A549 (cell line): ENCODE data around the gene UCMA. TPM values are rescaled to one million over a fixed set of nuclear protein-coding genes. Genes with fewer than 3 reads are reported as not detected.
A peak's percentile ranks its signal among the peaks of the same experiment; 100 is the strongest.

Experiments used
- ATAC-seq, 2 experiments: fragments of 200-7000 bp in 1 of 2; fragments of >200 bp in 1 of 2; cut with Nextera tagmentation in 1 of 2; cut with Tn5 transposase in 1 of 2; 3 replicates each; pipeline versions ENCODE4 v1.8.0 to v1.9.1; 2018 to 2020; ENCODE audit warnings: mild to moderate bottlenecking in 1 of 2, moderate library complexity in 1 of 2
- CTCF ChIA-PET: fragments of 300-600 bp; sonication (Branson Sonifier 250); formaldehyde crosslinking; extraction: SDS; loops from one replicate; lab custom pipeline; 2021; ENCODE audit warnings: antibody characterized with exemption, inconsistent platforms; lab: Yijun Ruan, JAX
- POLR2A ChIA-PET: fragments of 350-600 bp; formaldehyde crosslinking; extraction: SDS; loops from one replicate; lab custom pipeline; 2021; ENCODE audit warnings: antibody characterized with exemption, inconsistent platforms; lab: Yijun Ruan, JAX
- DNase-seq, 2 experiments: peaks; one replicate each; pipeline versions ENCODE4 v3.0.0 to v3.0.0-alpha.2; 2011 to 2016; ENCODE audit warnings: low read depth in 1 of 2, low spot score in 1 of 2
- FAIRE-seq: peaks from 2 replicates; lab custom pipeline; 2011; peaks lifted over from hg19 to GRCh38; lab: Jason Lieb, UNC
- H3K27ac ChIP-seq, 2 experiments: fragments of >200 bp; sonication (Bioruptor Twin); formaldehyde crosslinking; 3 replicates each; pipeline ENCODE4 v1.5.1; 2016 to 2017
- H3K4me1 ChIP-seq: fragments of >200 bp; sonication (Bioruptor Twin); formaldehyde crosslinking; 3 replicates; pipeline ENCODE4 v1.6.1; 2016
- H3K4me2 ChIP-seq: fragments of >200 bp; sonication (Bioruptor Twin); formaldehyde crosslinking; 3 replicates; pipeline ENCODE4 v1.6.1; 2016
- H3K4me3 ChIP-seq: fragments of >200 bp; sonication (Bioruptor Twin); formaldehyde crosslinking; 3 replicates; pipeline ENCODE4 v1.5.1; 2016
- H3K9me3 ChIP-seq: fragments of >200 bp; sonication (Bioruptor Twin); formaldehyde crosslinking; 3 replicates; pipeline ENCODE4 v1.6.1; 2016
- BHLHE40 ChIP-seq: IDR thresholded peaks from 2 replicates; pipeline ENCODE4 v1.6.1; 2012; ENCODE audit warnings: low read depth, low read length, inconsistent platforms
- CBX2 ChIP-seq: fragments of 200-600 bp; sonication (generic); IDR thresholded peaks from 2 replicates; pipeline ENCODE4 v1.6.1; 2016; ENCODE audit warnings: low read depth, mild to moderate bottlenecking, borderline replicate concordance
- CBX8 ChIP-seq: fragments of 200-600 bp; sonication (generic); IDR thresholded peaks from 2 replicates; pipeline ENCODE4 v1.6.1; 2016
- CEBPB ChIP-seq, 2 experiments: fragments of >200 bp in 1 of 2; sonication (Bioruptor Twin) in 1 of 2; formaldehyde crosslinking in 1 of 2; IDR thresholded peaks; 2 replicates each; pipeline ENCODE4 v1.6.1; 2012 to 2016
- CHD2 ChIP-seq: fragments of 150-350 bp; IDR thresholded peaks from 2 replicates; pipeline ENCODE4 v1.6.1; 2014; ENCODE audit warnings: low read length; ENCODE audit not compliant: partially characterized antibody
- EHF ChIP-seq: fragments of 250-450 bp; sonication (Bioruptor Pico); IDR thresholded peaks from 2 replicates; pipeline ENCODE4 v1.5.0; 2020; ENCODE audit warnings: mild to moderate bottlenecking
- ELK1 ChIP-seq: fragments of 150-350 bp; IDR thresholded peaks from 2 replicates; pipeline ENCODE4 v1.6.1; 2014; ENCODE audit warnings: low read depth, mild to moderate bottlenecking, low read length
- FOSB ChIP-seq: fragments of 250-450 bp; sonication (Bioruptor Pico); IDR thresholded peaks from 2 replicates; pipeline ENCODE4 v1.5.0; 2020; ENCODE audit warnings: mild to moderate bottlenecking, moderate library complexity
- FOSL2 ChIP-seq, 2 experiments: fragments of 450-650 bp in 1 of 2; fragments of >200 bp in 1 of 2; sonication (Bioruptor Twin) in 1 of 2; formaldehyde crosslinking; IDR thresholded peaks; 2 replicates each; pipeline versions ENCODE4 v1.5.0 to v1.6.1; 2016 to 2020; ENCODE audit warnings: mild to moderate bottlenecking in 1 of 2, moderate library complexity in 1 of 2
- GATA3 ChIP-seq: IDR thresholded peaks from 2 replicates; pipeline ENCODE4 v1.6.1; 2012; ENCODE audit warnings: borderline replicate concordance
- HDAC2 ChIP-seq: fragments of 200-600 bp; sonication (generic); IDR thresholded peaks from 2 replicates; pipeline ENCODE4 v1.6.1; 2016
- JUNB ChIP-seq: fragments of >200 bp; sonication (Bioruptor Twin); formaldehyde crosslinking; IDR thresholded peaks from 2 replicates; pipeline ENCODE4 v1.6.1; 2016
- KDM1A ChIP-seq: fragments of 200-600 bp; sonication (generic); IDR thresholded peaks from 2 replicates; pipeline ENCODE4 v1.6.1; 2016; ENCODE audit warnings: low read depth, mild to moderate bottlenecking
- MAFK ChIP-seq: fragments of 450-650 bp; IDR thresholded peaks from 2 replicates; pipeline ENCODE4 v1.6.1; 2014; ENCODE audit not compliant: partially characterized antibody
- NFE2L2 ChIP-seq: fragments of 150-350 bp; conservative IDR thresholded peaks from 2 replicates; pipeline ENCODE4 v1.6.1; 2014; ENCODE audit warnings: low read length
- PHF8 ChIP-seq: fragments of 200-600 bp; sonication (generic); IDR thresholded peaks from 2 replicates; pipeline ENCODE4 v1.6.1; 2016; ENCODE audit warnings: low read depth, mild to moderate bottlenecking, antibody characterized with exemption, moderate library complexity, borderline replicate concordance
- POLR2AphosphoS2 ChIP-seq: conservative IDR thresholded peaks from 2 replicates; pipeline ENCODE4 v1.6.1; 2012; ENCODE audit warnings: low read length, improper control_type of control experiment, inconsistent platforms
- RAD21 ChIP-seq, 2 experiments: fragments of >200 bp in 1 of 2; sonication (Bioruptor Twin) in 1 of 2; formaldehyde crosslinking in 1 of 2; IDR thresholded peaks in 1 of 2; conservative IDR thresholded peaks in 1 of 2; 2 replicates in 1 of 2; 3 replicates in 1 of 2; pipeline ENCODE4 v1.6.1; 2012 to 2018; ENCODE audit warnings: inconsistent platforms in 1 of 2
- RARB ChIP-seq: fragments of 250-450 bp; sonication (Bioruptor Pico); IDR thresholded peaks from 2 replicates; pipeline ENCODE4 v1.8.0; 2021; ENCODE audit warnings: mild to moderate bottlenecking, moderate library complexity
- TFCP2L1 ChIP-seq: fragments of 250-450 bp; sonication (Bioruptor Pico); IDR thresholded peaks from 2 replicates; pipeline ENCODE4 v1.5.0; 2021; ENCODE audit warnings: mild to moderate bottlenecking
- ZC3H11A ChIP-seq: fragments of 450-650 bp; IDR thresholded peaks from 2 replicates; pipeline ENCODE4 v1.6.1; 2014; ENCODE audit warnings: antibody characterized with exemption, mild to moderate bottlenecking
- WGBS: methylation state at CpG from one replicate; pipeline ENCODE4 v1.1.6; 2017; ENCODE audit errors: missing lambda C conversion rate; 5-methylcytosine and 5-hydroxymethylcytosine counted together
- polyA plus RNA-seq, 4 experiments: library from polyadenylated mRNA; depleted of rRNA in 3 of 4; stranded (reverse); fragments of >200 nt; fragmentation: RNase III in 1 of 4; extraction: RNeasy Plus Mini Kit Qiagen cat#74134 plus additional on column Dnase treatment in 1 of 4; gene quantifications; 2 replicates in 3 of 4; 3 replicates in 1 of 4; pipeline ENCODE4 v1.2.3, GENCODE V29; 2011 to 2017

The UCMA gene
- polyA plus RNA-seq, 2 of the 4 experiments (the other 2 are of a cell fraction), result not detected

DNA sequence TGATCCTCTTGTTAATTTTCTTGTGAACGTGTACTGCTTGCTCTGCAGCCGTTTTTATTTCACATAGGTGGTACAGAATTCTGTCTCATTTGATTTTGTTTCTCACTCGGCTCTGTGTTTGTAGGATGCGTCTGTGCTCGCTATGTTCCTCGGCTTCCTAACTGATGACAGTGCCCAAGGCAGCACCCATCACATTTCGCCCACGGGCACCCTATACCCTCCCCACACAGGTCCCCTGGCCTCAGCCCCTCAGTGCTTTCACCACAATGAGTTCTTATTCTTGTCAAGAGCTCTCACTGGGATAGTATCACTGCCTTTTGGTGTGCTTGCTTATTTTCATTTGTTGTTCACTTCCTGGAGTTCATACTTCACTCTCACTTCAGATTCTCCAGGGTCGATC lies 28.1 kb downstream of the UCMA start:
- ChIA-PET CTCF (interaction anchor here (0.6 to 9.5 kb wide), 26 partner anchors 9 to 1625 kb away, joined by 3 to 87 read pairs (median 5); partner anchors contain the start of gene PHYH), POLR2A (interaction anchor here (0.9 kb wide), 1 partner anchor 93 kb away, joined by 7 read pairs; no protein-coding TSS in a partner anchor)
- H3K4me2 ChIP-seq, result no peak overlapping the region
- ATAC-seq (no peak), DNase-seq (no peak), FAIRE-seq (no peak)
- TF ChIP-seq BHLHE40 (no peak), FOSB (no peak), CHD2 (no peak), JUNB (no peak), TFCP2L1 (CRISPR knock-in tag) (no peak), GATA3 (no peak), RAD21 (conservative IDR thresholded peaks at IDR 0.05 in 1 of 2, IDR thresholded peaks at IDR 0.05 in 1 of 2) (no peak)
- no peak overlapping the region for H3K27ac ChIP-seq
- no peak overlapping the region for H3K4me3 ChIP-seq
- WGBS, result 96% methylated on average over 9 of the region's 9 CpGs
- no peaks in the 10 kb centered on the region for H3K4me1 ChIP-seq
- H3K9me3 ChIP-seq, result no peaks in the 10 kb centered on the region

DNA sequence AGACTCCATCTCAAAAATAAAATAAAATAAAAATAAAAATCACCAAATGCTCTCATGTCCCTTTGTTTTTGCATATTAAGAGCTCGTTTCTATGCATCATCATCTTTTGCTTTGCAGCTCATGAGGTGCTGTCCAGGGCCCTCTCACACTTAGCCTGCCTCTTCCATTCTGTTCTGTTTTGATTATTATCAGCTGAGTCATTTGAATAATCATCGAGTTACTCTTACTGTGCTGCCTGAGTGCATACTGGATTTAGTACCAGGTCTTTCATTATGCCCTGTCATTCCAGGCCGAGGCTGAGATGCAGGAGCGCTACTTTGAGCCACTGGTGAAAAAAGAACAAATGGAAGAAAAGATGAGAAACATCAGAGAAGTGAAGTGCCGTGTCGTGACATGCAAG lies 33.0 kb downstream of the UCMA start:
- Histone ChIP-seq H3K9me3 (no peaks in the 10 kb centered on the region), H3K4me3 (no peak overlapping the region), H3K27ac (no peak overlapping the region), H3K4me2 (no peak overlapping the region), H3K4me1 (no peaks in the 10 kb centered on the region)
- POLR2A ChIA-PET, result no interaction called here
- 86% methylated on average over 6 of the region's 6 CpGs for WGBS
- FAIRE-seq (no peak), DNase-seq (no peak), ATAC-seq (no peak)
- TF ChIP-seq RARB (CRISPR knock-in tag), result no peak
- no peak for TF ChIP-seq PHF8
- TF ChIP-seq CEBPB (IDR thresholded peaks at IDR 0.05), result no peak
- no peak for TF ChIP-seq MAFK
- no peak for TF ChIP-seq JUNB
- no peak for TF ChIP-seq ELK1
- TF ChIP-seq NFE2L2, result no peak
- no peak for TF ChIP-seq POLR2AphosphoS2
- TF ChIP-seq RAD21 (conservative IDR thresholded peaks at IDR 0.05 in 1 of 2, IDR thresholded peaks at IDR 0.05 in 1 of 2), result no peak
- no peak for TF ChIP-seq BHLHE40
- no peak for TF ChIP-seq CBX2
- no peak for TF ChIP-seq KDM1A
- TF ChIP-seq EHF (CRISPR knock-in tag), result no peak
- no peak for TF ChIP-seq CBX8
- no peak for TF ChIP-seq ZC3H11A
- CTCF ChIA-PET, result no interaction called here

DNA sequence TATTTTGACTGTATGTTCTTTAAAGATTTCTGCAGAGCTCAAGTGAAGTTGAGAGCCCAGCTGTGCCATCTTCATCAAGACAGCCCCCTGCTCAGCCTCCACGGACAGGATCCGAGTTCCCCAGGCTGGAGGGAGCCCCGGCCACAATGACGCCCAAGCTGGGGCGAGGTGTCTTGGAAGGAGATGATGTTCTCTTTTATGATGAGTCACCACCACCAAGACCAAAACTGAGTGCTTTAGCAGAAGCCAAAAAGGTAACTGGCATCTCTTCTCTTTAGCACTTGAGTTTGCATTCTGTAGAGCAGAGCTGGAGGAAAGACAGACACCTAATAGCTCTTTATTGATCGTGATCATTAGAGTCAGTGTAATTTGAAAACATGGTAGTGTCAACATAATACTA lies 39.2 kb downstream of the UCMA start:
- WGBS, result 92% methylated on average over 6 of the region's 6 CpGs
- H3K4me2 ChIP-seq, result no peak overlapping the region
- H3K4me1 ChIP-seq, result no peaks in the 10 kb centered on the region
- ATAC-seq (no peak), DNase-seq (no peak), FAIRE-seq (no peak)
- H3K27ac ChIP-seq, result no peak overlapping the region
- CTCF ChIA-PET, result interaction anchor here (1.2 to 1.4 kb wide), 2 partner anchors 11 to 33 kb away, joined by 4 to 6 read pairs; partner anchors contain the start of gene MCM10
- POLR2A ChIA-PET, result no interaction called here
- H3K4me3 ChIP-seq, result no peak overlapping the region
- no peaks in the 10 kb centered on the region for H3K9me3 ChIP-seq
- 0 out of 2 replicates have a peak, but pooled peaks have one; percentile 24 for TF ChIP-seq NFE2L2
- no peak for TF ChIP-seq HDAC2
- TF ChIP-seq FOSL2 (IDR thresholded peaks at IDR 0.05), result no peak
- TF ChIP-seq FOSL2 (CRISPR knock-in tag; IDR thresholded peaks at IDR 0.05), result peak; percentile 42
- TF ChIP-seq MAFK, result peak; percentile 21
